Esophagus squamous epithelium (tissue), 5 donors: ENCODE measurements around the gene MYO1D. TPM values are rescaled to one million over a fixed set of nuclear protein-coding genes. Genes with fewer than 3 reads are reported as not detected.

Experiments used
- DNase-seq: peaks from one replicate; lab custom pipeline; 2025; lab: John Stamatoyannopoulos, UW
- H3K27ac ChIP-seq, 4 donors: fragments of 200-600 bp; sonication (generic); one replicate each; pipeline ENCODE4 v1.5.1; 2016 to 2019; ENCODE audit warnings: mild to moderate bottlenecking in 1 of 4
- H3K27me3 ChIP-seq, 4 donors: fragments of 200-600 bp; sonication (generic); 1 replicate in 3 of 4; 2 replicates in 1 of 4; pipeline versions ENCODE4 v1.5.1 to v1.6.0; 2017 to 2021; ENCODE audit warnings: antibody characterized with exemption in 1 of 4
- H3K36me3 ChIP-seq, 3 donors: fragments of 200-600 bp; sonication (generic); one replicate each; pipeline ENCODE4 v1.5.1; 2016 to 2019
- H3K4me1 ChIP-seq, 3 donors: fragments of 200-600 bp; sonication (generic); one replicate each; pipeline ENCODE4 v1.5.1; 2017 to 2019
- H3K4me3 ChIP-seq, 4 donors: fragments of 200-600 bp; sonication (generic); 1 replicate in 3 of 4; 2 replicates in 1 of 4; pipeline ENCODE4 v1.5.1; 2016 to 2019; ENCODE audit warnings: mild to moderate bottlenecking in 2 of 4, moderate library complexity in 1 of 4
- H3K9me3 ChIP-seq, 3 donors: fragments of 200-600 bp; sonication (generic); one replicate each; pipeline ENCODE4 v1.5.1; 2016 to 2019
- POLR2A ChIP-seq, 4 donors: fragments of 450-650 bp; IDR thresholded peaks; one replicate each; pipeline ENCODE4 v1.6.1; 2017; ENCODE audit warnings: antibody characterized with exemption in 4 of 4, mild to moderate bottlenecking in 4 of 4, moderate library complexity in 3 of 4
- WGBS, 2 donors: methylation state at CpG; one replicate each; pipeline ENCODE4 v1.1.5; 2018; 5-methylcytosine and 5-hydroxymethylcytosine counted together
- intact Hi-C: fragments of 100-400 bp; cut with DNase I; formaldehyde crosslinking; loops from one replicate; pipeline ENCODE4 v1.15.0; 2022
- total RNA-seq, 4 donors: library from RNA; depleted of rRNA; stranded (reverse); fragments of >200 nt; gene quantifications; one replicate each; pipeline ENCODE4 v1.1.0, GENCODE V29; 2016
- TF ChIP-seq, protein P1 (sequence below), 6 experiments: fragments of 450-650 bp in 4 of 6; fragments of 200-600 bp in 2 of 6; sonication (generic) in 2 of 6; IDR thresholded peaks; one replicate each; pipeline ENCODE4 v1.5.1; 2016 to 2019; ENCODE audit warnings: antibody characterized with exemption in 6 of 6, mild to moderate bottlenecking in 4 of 6, moderate library complexity in 4 of 6
- donor health status: DM: yes; HTN: yes; CAD: no.

Gene MYO1D
- total RNA-seq, 4 donors from 2014 or later: 58.8 to 86.8 (median 64.3) TPM

DNA sequence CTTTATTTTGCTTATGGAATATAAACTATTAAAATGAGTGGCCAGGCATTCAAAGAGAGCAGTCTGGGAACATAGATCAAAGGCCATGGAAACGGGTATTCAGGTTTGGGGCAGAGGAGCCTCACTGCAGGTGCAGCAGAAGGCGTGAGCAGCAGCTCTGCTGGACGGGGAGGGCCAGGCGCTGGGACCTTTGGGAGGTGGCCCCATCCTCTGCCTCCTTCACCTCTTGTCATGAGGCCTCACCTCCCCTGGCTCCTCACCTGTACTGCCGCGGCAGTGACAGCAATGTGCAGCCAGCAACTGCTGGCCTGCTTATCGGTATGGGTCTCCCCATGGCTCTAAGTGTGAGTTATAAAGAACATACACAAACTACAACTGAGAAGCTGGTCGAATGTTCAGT is 280.7 kb downstream of the MYO1D start:
- TF ChIP-seq POLR2A (IDR thresholded peaks at IDR 0.05): no peak
- Histone ChIP-seq H3K9me3 (no peaks in the 10 kb centered on the region), H3K36me3 (peaks cover 0 to 17% (median 0%) of the 10 kb centered on the region in 3 donors), H3K4me3 (no peak overlapping the region), H3K4me1 (peaks cover 0 to 22% (median 5%) of the 10 kb centered on the region in 3 donors), H3K27me3 (no peaks in the 10 kb centered on the region), H3K27ac (no peak overlapping the region)
- no peak for DNase-seq
- 76 to 84% methylated on average over 8 of the region's 8 CpGs for WGBS, 2 donors
- intact Hi-C loops: no loop called here

DNA sequence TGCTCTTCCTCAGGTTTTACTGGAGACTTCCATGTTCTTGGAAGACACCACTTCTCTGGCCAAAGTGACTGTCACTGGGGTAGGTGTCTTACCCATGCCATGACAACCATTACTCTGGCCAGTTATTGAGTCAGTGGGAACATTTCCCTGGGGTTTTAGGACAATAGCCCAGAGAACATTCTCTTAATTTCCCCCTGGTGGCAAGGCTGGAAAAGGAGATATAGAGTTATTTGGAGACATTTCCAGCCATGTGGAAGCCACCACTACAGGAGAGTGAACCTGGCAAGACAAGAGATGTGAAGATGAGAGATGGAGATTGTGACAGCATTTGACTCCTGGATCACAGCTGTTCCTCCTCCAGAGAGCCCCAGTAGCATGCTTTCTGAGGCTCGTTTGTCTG is 283.9 kb downstream of the MYO1D start:
- peaks cover 0 to 12% (median 0%) of the 10 kb centered on the region in 3 donors for H3K4me1 ChIP-seq
- 71 to 83% methylated on average over 1 of the region's 1 CpG for WGBS, 2 donors
- DNase-seq: no peak
- H3K36me3 ChIP-seq: no peaks in the 10 kb centered on the region
- TF ChIP-seq POLR2A (IDR thresholded peaks at IDR 0.05): no peak
- TF ChIP-seq, protein P1, sequence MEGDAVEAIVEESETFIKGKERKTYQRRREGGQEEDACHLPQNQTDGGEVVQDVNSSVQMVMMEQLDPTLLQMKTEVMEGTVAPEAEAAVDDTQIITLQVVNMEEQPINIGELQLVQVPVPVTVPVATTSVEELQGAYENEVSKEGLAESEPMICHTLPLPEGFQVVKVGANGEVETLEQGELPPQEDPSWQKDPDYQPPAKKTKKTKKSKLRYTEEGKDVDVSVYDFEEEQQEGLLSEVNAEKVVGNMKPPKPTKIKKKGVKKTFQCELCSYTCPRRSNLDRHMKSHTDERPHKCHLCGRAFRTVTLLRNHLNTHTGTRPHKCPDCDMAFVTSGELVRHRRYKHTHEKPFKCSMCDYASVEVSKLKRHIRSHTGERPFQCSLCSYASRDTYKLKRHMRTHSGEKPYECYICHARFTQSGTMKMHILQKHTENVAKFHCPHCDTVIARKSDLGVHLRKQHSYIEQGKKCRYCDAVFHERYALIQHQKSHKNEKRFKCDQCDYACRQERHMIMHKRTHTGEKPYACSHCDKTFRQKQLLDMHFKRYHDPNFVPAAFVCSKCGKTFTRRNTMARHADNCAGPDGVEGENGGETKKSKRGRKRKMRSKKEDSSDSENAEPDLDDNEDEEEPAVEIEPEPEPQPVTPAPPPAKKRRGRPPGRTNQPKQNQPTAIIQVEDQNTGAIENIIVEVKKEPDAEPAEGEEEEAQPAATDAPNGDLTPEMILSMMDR (IDR thresholded peaks at IDR 0.05): peak in 1 of 6 experiments; percentile 18
- no peaks in the 10 kb centered on the region for H3K9me3 ChIP-seq
- intact Hi-C loops: no loop called here
- no peak overlapping the region for H3K27ac ChIP-seq
- no peaks in the 10 kb centered on the region for H3K27me3 ChIP-seq
- no peak overlapping the region for H3K4me3 ChIP-seq

DNA sequence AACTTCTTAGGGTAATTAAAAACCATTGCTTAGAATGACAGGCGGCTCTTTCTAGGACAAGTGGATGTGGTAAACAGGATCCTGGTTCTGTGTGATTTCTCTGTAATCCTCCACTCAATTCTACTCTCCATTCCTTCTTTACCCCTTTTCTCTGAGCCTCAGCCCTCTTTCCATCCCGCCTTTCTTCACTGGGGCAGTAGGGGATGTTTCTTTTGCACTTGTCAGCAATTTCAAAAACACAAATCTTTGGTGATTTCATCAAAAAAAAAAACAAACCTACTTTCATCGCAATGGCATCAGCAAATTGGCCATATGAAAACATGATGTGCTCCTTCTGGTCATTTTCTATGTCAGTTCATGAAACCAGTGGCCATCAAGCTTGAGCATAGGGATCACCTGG is 285.5 kb downstream of the MYO1D start:
- no peak for DNase-seq
- Histone ChIP-seq H3K36me3 (peaks cover 0 to 3% (median 0%) of the 10 kb centered on the region in 3 donors), H3K4me1 (no peaks in the 10 kb centered on the region), H3K27ac (no peak overlapping the region), H3K27me3 (no peaks in the 10 kb centered on the region), H3K4me3 (no peak overlapping the region), H3K9me3 (no peaks in the 10 kb centered on the region)
- WGBS, 2 donors: 92 to 93% methylated on average over 3 of the region's 3 CpGs
- intact Hi-C loops: no loop called here
- TF ChIP-seq, protein P1 (IDR thresholded peaks at IDR 0.05): no peak
- TF ChIP-seq POLR2A (IDR thresholded peaks at IDR 0.05): no peak

DNA sequence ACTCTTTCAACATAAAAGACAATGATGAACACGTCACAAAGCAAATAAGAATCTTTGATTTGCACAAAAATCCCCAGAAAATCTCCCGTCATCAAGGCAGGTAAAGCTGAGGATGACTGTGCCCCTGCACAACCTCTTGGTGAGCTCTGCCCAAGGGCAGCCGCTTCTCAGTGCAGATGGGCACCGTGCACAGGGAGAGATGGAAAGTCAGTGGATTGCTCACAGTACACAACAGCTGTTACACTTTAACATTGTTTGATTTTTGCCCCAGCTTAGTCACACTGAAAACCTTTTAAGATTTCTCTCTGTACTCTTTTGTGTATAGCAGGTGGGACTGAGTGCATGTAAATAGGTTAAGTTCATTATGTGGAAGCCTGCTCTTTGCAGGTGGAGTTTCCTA is 285.9 kb downstream of the MYO1D start:
- WGBS, 2 donors: 66 to 78% methylated on average over 4 of the region's 4 CpGs
- TF ChIP-seq POLR2A (IDR thresholded peaks at IDR 0.05): no peak
- TF ChIP-seq, protein P1 (IDR thresholded peaks at IDR 0.05): no peak
- Histone ChIP-seq H3K36me3 (peaks cover 0 to 5% (median 0%) of the 10 kb centered on the region in 3 donors), H3K27me3 (no peaks in the 10 kb centered on the region), H3K27ac (no peak overlapping the region), H3K4me3 (no peak overlapping the region), H3K4me1 (no peaks in the 10 kb centered on the region), H3K9me3 (no peaks in the 10 kb centered on the region)
- DNase-seq: no peak
- intact Hi-C loops: no loop called here

DNA sequence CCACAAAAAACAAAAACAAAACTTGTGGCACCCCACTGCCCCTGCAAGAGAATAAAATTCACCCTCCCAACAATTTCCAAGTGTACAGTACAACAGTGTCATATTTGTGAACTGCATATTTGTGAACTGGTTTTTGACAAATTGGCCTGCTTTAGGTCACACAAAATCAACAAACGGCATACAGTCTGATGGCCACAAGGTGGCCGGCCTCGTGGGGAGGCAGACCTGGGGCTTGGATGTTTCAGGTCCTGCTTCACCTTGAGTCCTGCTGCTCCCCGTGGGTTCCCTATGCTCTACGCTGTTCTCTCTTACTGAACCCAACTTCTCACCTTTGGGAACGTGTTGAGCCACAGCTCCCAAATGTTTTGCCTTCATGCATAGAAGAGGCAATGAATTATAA is 287.9 kb downstream of the MYO1D start:
- Histone ChIP-seq H3K27me3 (no peaks in the 10 kb centered on the region), H3K4me1 (no peaks in the 10 kb centered on the region), H3K4me3 (no peak overlapping the region), H3K9me3 (no peaks in the 10 kb centered on the region), H3K27ac (no peak overlapping the region), H3K36me3 (peaks cover 0 to 5% (median 0%) of the 10 kb centered on the region in 3 donors)
- intact Hi-C loops: no loop called here
- 88% methylated on average over 6 of the region's 6 CpGs for WGBS, 2 donors
- TF ChIP-seq, protein P1 (IDR thresholded peaks at IDR 0.05): peak in 1 of 6 experiments; percentile 41
- TF ChIP-seq POLR2A (IDR thresholded peaks at IDR 0.05): no peak
- no peak for DNase-seq

DNA sequence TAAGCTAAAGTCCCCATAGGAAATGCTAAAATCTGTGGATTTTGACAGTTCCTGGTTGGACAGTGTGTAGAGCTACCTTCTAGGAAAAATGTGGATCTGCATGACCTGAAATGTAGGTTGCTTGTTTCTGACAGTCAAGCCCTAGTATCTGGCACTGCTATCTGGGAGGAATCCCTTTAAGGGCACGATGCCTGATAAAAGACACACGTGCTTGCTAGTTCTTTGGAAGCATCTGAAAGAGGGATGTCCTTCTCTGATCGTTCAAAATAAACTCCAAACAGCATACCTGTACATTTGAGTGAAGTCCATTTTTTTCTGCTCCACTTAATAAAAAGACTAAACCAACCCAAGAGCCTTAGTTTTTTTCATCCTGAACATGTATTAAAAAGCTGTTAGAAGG is 288.8 kb downstream of the MYO1D start:
- peaks cover 0 to 5% (median 4%) of the 10 kb centered on the region in 3 donors for H3K9me3 ChIP-seq
- H3K36me3 ChIP-seq: peaks cover 0 to 5% (median 0%) of the 10 kb centered on the region in 3 donors
- no peaks in the 10 kb centered on the region for H3K4me1 ChIP-seq
- TF ChIP-seq, protein P1 (IDR thresholded peaks at IDR 0.05): no peak
- no peak for TF ChIP-seq POLR2A (IDR thresholded peaks at IDR 0.05)
- no peak overlapping the region for H3K4me3 ChIP-seq
- 21 to 50% methylated on average over 3 of the region's 3 CpGs for WGBS, 2 donors
- no peak overlapping the region for H3K27ac ChIP-seq
- no peak for DNase-seq
- intact Hi-C loops: no loop called here
- H3K27me3 ChIP-seq: no peaks in the 10 kb centered on the region
